K562 (cell line): ENCODE data around the gene AAK1. TPM values are rescaled to one million over a fixed set of nuclear protein-coding genes. Genes with fewer than 3 reads are reported as not detected.

ENCODE experiments used
- ATAC-seq: fragments of 200-7000 bp; cut with Tn5 transposase; 3 replicates; pipeline ENCODE4 v1.9.1; 2020; ENCODE audit warnings: moderate library complexity
- BruUV-seq: library from RNA; stranded (reverse); fragments of 400-500 nt; replicated peaks from 2 replicates; lab custom pipeline; 2021; lab: Mats Ljungman, UMichigan
- CTCF ChIA-PET: fragments of 300-600 bp; formaldehyde crosslinking; extraction: SDS; loops from one replicate; lab custom pipeline; 2021; ENCODE audit warnings: low intra/inter-chr PET ratio; lab: Yijun Ruan, JAX
- POLR2A ChIA-PET: fragments of 300-600, 350-650 bp; sonication (Branson Sonifier 250); formaldehyde crosslinking; extraction: SDS; loops from one replicate; lab custom pipeline; 2021; ENCODE audit warnings: antibody characterized with exemption, inconsistent platforms; lab: Yijun Ruan, JAX
- DNase-seq, 4 experiments: peaks; one replicate each; pipeline versions ENCODE4 v3.0.0 to v3.0.0-alpha.2; 2011 to 2018; ENCODE audit warnings: low spot score in 3 of 4, mixed read lengths in 3 of 4; ENCODE audit errors: extremely low read depth in 1 of 4
- FAIRE-seq: peaks from 2 replicates; lab custom pipeline; 2011; peaks lifted over from hg19 to GRCh38; lab: Jason Lieb, UNC
- H2AFZ ChIP-seq: 2 replicates; pipeline ENCODE4 v1.6.0; 2011; ENCODE audit warnings: low read depth, low read length, control low read depth, inconsistent platforms
- H3K27ac ChIP-seq: fragments of 200-600 bp; 3 replicates; pipeline ENCODE4 v1.8.0; 2011; ENCODE audit warnings: low read depth, mild to moderate bottlenecking, control low read depth, inconsistent platforms, low read length, moderate library complexity, mixed read lengths; ENCODE audit errors: extremely low read depth
- H3K27me3 ChIP-seq, 2 experiments: fragments of 300-600 bp in 1 of 2; 2 replicates in 1 of 2; 3 replicates in 1 of 2; pipeline versions ENCODE4 v1.6.0 to v1.8.0; 2011; ENCODE audit warnings: inconsistent platforms in 2 of 2, low read length in 2 of 2, mild to moderate bottlenecking in 1 of 2, mixed read lengths in 1 of 2, moderate library complexity in 1 of 2; ENCODE audit not compliant: control insufficient read depth in 2 of 2, insufficient read depth in 2 of 2
- H3K36me3 ChIP-seq: fragments of 300-600 bp; 3 replicates; pipeline ENCODE4 v1.8.0; 2011; ENCODE audit warnings: mild to moderate bottlenecking, low read length, inconsistent platforms; ENCODE audit not compliant: control insufficient read depth, insufficient read depth
- H3K4me1 ChIP-seq, 2 experiments: fragments of 200-600 bp in 1 of 2; replicated peaks in 1 of 2; 2 replicates in 1 of 2; 3 replicates in 1 of 2; pipeline versions ENCODE4 v1.5.1 to v1.8.0; 2011; ENCODE audit warnings: inconsistent platforms in 2 of 2, low read length in 2 of 2, mild to moderate bottlenecking in 1 of 2, mixed read lengths in 1 of 2, moderate library complexity in 1 of 2; ENCODE audit not compliant: control insufficient read depth in 2 of 2, insufficient read depth in 2 of 2
- H3K4me2 ChIP-seq: 2 replicates; pipeline ENCODE4 v1.6.1; 2011; ENCODE audit warnings: low read length, control low read depth, inconsistent platforms, mixed read lengths; ENCODE audit not compliant: insufficient read depth
- H3K4me3 ChIP-seq: fragments of 200-600 bp; sonication (generic), shearing (Covaris generic); 2 replicates; pipeline ENCODE4 v1.5.1; 2016; ENCODE audit warnings: control low read depth, inconsistent platforms
- H3K79me2 ChIP-seq: fragments of 200-600 bp; 3 replicates; pipeline ENCODE4 v1.8.0; 2011; ENCODE audit warnings: low read length, inconsistent platforms; ENCODE audit not compliant: control insufficient read depth, insufficient read depth
- H3K9ac ChIP-seq, 2 experiments: 2 replicates each; pipeline versions ENCODE4 v1.6.0 to v1.6.1; 2011; ENCODE audit warnings: low read depth in 2 of 2, low read length in 2 of 2, control low read depth in 1 of 2, inconsistent platforms in 1 of 2, mild to moderate bottlenecking in 1 of 2, mixed read lengths in 1 of 2; ENCODE audit not compliant: insufficient read depth in 1 of 2
- H3K9me1 ChIP-seq: one replicate; pipeline ENCODE4 v1.6.0; 2011; ENCODE audit warnings: inconsistent platforms, mild to moderate bottlenecking, low read length, moderate library complexity; ENCODE audit not compliant: control insufficient read depth, insufficient read depth
- H3K9me3 ChIP-seq: replicated peaks from 2 replicates; pipeline ENCODE4 v1.5.1; 2011; ENCODE audit warnings: low read depth, low read length, inconsistent platforms; ENCODE audit not compliant: control insufficient read depth, insufficient read depth
- H4K20me1 ChIP-seq: replicated peaks from 2 replicates; pipeline ENCODE4 v1.6.1; 2011; ENCODE audit warnings: low read length, inconsistent platforms, mixed read lengths; ENCODE audit not compliant: control insufficient read depth, insufficient read depth
- ELF4 ChIP-seq: fragments of 450-650 bp; formaldehyde crosslinking; IDR thresholded peaks from 2 replicates; pipeline ENCODE4 v1.4.0; 2022; ENCODE audit warnings: missing genetic modification characterization
- PPARD ChIP-seq: fragments of 250-450 bp; sonication (Bioruptor Pico); IDR thresholded peaks from 2 replicates; pipeline ENCODE4 v1.8.0; 2022; ENCODE audit warnings: inconsistent platforms, mild to moderate bottlenecking, moderate library complexity
- SMAD4 ChIP-seq: fragments of 250-450 bp; sonication (Bioruptor Pico); conservative IDR thresholded peaks from 2 replicates; pipeline ENCODE4 v1.8.0; 2021; ENCODE audit warnings: inconsistent platforms, mild to moderate bottlenecking, moderate library complexity
- ZFP1 ChIP-seq: fragments of 450-650 bp; formaldehyde crosslinking; IDR thresholded peaks from 2 replicates; pipeline ENCODE4 v1.4.0; 2020; ENCODE audit warnings: mild to moderate bottlenecking, mixed read lengths
- ZNF583 ChIP-seq: fragments of 250-450 bp; sonication (Bioruptor Pico); IDR thresholded peaks from 2 replicates; pipeline ENCODE4 v1.4.0; 2020
- ZNF77 ChIP-seq: fragments of 250-450 bp; sonication (Bioruptor Pico); IDR thresholded peaks from 2 replicates; pipeline ENCODE4 v1.5.0; 2020
- WGBS: fragments of 100-300 bp; shearing (Covaris generic); methylation state at CpG from one replicate; pipeline ENCODE4 v1.1.6; 2016; ENCODE audit warnings: low coverage, mixed read lengths; ENCODE audit not compliant: insufficient coverage; ENCODE audit errors: missing lambda C conversion rate; 5-methylcytosine and 5-hydroxymethylcytosine counted together
- in situ Hi-C: fragments of 300-500 bp; cut with MboI; formaldehyde crosslinking; loops from 4 replicates; pipeline ENCODE4 v1.15.0; 2018; ENCODE audit warnings: inconsistent platforms, mixed read lengths
- intact Hi-C: fragments of 100-400 bp; cut with micrococcal nuclease; formaldehyde crosslinking; loops from 2 replicates; pipeline ENCODE4 v1.14.2; 2022
- polyA plus RNA-seq, 8 experiments: library from polyadenylated mRNA; depleted of rRNA in 4 of 8; stranded (reverse) in 5 of 8; unstranded in 3 of 8; fragments of >200 nt; fragmentation: Nextera tagmentation in 2 of 8; fragmentation: Illumina TruSeq in 1 of 8; extraction: Ambion mirVana in 2 of 8; extraction: Trizol in 1 of 8; gene quantifications; 2 replicates each; pipeline versions ENCODE4 v1.2.1 to v1.2.3, GENCODE V29; 2011 to 2014; ENCODE audit warnings: inconsistent platforms in 1 of 8, missing spikeins in 1 of 8
- total RNA-seq, 7 experiments: library from RNA; depleted of rRNA in 6 of 7; stranded (reverse); fragments of >200 nt in 6 of 7; fragmentation: Illumina TruSeq in 2 of 7; extraction: Trizol in 2 of 7; gene quantifications; 2 replicates each; pipeline versions ENCODE4 v1.2.1 to v1.2.3, GENCODE V29; 2011 to 2021; ENCODE audit warnings: low replicate concordance in 1 of 7
- TF ChIP-seq, protein P1 (sequence below): sonication (generic); formaldehyde crosslinking; IDR thresholded peaks from 2 replicates; pipeline ENCODE4 v1.8.1; 2023; ENCODE audit warnings: mild to moderate bottlenecking, missing genetic modification reagents, moderate library complexity

The AAK1 gene
- total and polyA plus RNA-seq, 9 of the 15 experiments (the other 6 are each of a cell fraction or from before 2014, with no cell fraction given), result 0.89 to 17.1 (median 6.0) TPM

DNA sequence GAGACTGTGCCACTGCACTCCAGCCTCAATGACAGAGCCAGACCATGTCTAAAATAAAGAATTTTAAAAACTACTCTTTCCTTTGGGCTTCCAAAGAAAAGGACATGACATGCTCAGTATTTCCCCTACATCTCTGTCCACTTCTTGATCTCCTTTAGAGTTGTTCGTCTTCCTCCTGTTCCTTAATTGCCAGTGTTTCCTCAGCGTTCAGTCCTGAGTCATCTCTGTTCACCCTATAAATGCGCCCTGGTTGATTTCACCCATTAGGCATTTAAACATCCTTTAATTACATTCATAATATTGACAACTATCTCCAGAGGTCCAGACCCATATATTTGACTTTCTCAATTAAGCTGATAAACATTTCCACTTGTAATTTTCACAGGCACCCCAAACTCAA is 64.0 kb downstream of the AAK1 start:
- H3K27me3 ChIP-seq, result no peaks in the 10 kb centered on the region
- H3K9me3 ChIP-seq, result no peaks in the 10 kb centered on the region
- CTCF ChIA-PET, result no interaction called here
- WGBS, result 74% methylated on average over 3 of the region's 3 CpGs
- H3K4me3 ChIP-seq, result no peak overlapping the region
- DNase-seq (no peak), ATAC-seq (no peak), FAIRE-seq (no peak)
- intact Hi-C loops, result no loop called here
- no peak overlapping the region for H3K27ac ChIP-seq
- peaks cover 5% of the 10 kb centered on the region; the same call in 1 of the 3 replicates for H3K79me2 ChIP-seq
- in situ Hi-C loops, result no loop called here
- H2AFZ ChIP-seq, result no peak overlapping the region
- H3K4me1 ChIP-seq, result peaks cover 4 to 23% of the 10 kb centered on the region in 2 experiments; a peak in 4 of 5 replicates
- H3K36me3 ChIP-seq, result no peaks in the 10 kb centered on the region
- POLR2A ChIA-PET, result interaction anchor here (1.1 to 1.5 kb wide), 2 partner anchors 9 to 18 kb away, joined by 3 to 8 read pairs; no protein-coding TSS in a partner anchor
- H3K4me2 ChIP-seq, result no peak overlapping the region
- no TSS peak for BruUV-seq
- no peaks in the 10 kb centered on the region for H4K20me1 ChIP-seq
- no peak overlapping the region for H3K9ac ChIP-seq
- no peaks in the 10 kb centered on the region for H3K9me1 ChIP-seq
- TF ChIP-seq PPARD (CRISPR knock-in tag), result no peak
- TF ChIP-seq ZNF583 (CRISPR knock-in tag), result no peak
- TF ChIP-seq ZFP1, result no peak
- TF ChIP-seq, protein P1, sequence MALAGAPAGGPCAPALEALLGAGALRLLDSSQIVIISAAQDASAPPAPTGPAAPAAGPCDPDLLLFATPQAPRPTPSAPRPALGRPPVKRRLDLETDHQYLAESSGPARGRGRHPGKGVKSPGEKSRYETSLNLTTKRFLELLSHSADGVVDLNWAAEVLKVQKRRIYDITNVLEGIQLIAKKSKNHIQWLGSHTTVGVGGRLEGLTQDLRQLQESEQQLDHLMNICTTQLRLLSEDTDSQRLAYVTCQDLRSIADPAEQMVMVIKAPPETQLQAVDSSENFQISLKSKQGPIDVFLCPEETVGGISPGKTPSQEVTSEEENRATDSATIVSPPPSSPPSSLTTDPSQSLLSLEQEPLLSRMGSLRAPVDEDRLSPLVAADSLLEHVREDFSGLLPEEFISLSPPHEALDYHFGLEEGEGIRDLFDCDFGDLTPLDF (CRISPR knock-in tag), result no peak
- no peak for TF ChIP-seq SMAD4

DNA sequence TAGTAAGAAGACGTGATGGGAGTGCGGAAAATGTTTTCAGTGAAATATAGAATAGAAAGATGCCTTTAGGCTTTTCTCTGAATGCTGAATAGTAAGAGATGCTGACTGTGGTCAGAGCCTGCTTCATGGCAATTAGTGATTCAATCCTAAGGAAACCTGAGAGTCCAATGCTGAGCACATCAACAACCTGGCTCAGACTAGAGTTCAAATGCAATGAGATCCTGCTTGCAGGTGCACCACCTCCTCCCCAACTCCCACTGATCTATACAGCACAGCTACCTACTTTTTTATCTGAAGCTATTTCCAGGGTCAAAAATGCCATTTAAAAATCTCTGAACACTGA is 65.4 kb downstream of the AAK1 start:
- DNase-seq (no peak), ATAC-seq (no peak), FAIRE-seq (no peak)
- Histone ChIP-seq H3K79me2 (peaks cover 5% of the 10 kb centered on the region; the same call in 1 of the 3 replicates), H3K27me3 (no peaks in the 10 kb centered on the region), H3K9ac (no peak overlapping the region), H3K9me3 (no peaks in the 10 kb centered on the region), H4K20me1 (no peaks in the 10 kb centered on the region), H3K27ac (no peak overlapping the region), H3K9me1 (no peaks in the 10 kb centered on the region), H3K4me2 (no peak overlapping the region), H3K4me3 (no peak overlapping the region), H2AFZ (no peak overlapping the region), H3K4me1 (peaks cover 4 to 16% of the 10 kb centered on the region in 2 experiments; a peak in 4 of 5 replicates), H3K36me3 (no peaks in the 10 kb centered on the region)
- intact Hi-C loops, result no loop called here
- WGBS, result 64% methylated on average over 2 of the region's 2 CpGs
- TF ChIP-seq ELF4 (CRISPR knock-in tag) (no peak), ZNF77 (CRISPR knock-in tag) (no peak)
- in situ Hi-C loops, result no loop called here
- POLR2A ChIA-PET, result interaction anchor here (0.7 to 1.4 kb wide), 2 partner anchors 10 to 45 kb away, joined by 3 to 4 read pairs; no protein-coding TSS in a partner anchor
- CTCF ChIA-PET, result no interaction called here
- no TSS peak for BruUV-seq
